HPDE6-E6E7 (cell line): ENCODE data around the gene WDR45B.

Experiments used
- DNase-seq: peaks from one replicate; pipeline ENCODE4 v3.0.0; 2011; ENCODE audit warnings: missing footprints; ENCODE audit errors: extremely low spot score

WDR45B gene

GRCh38 chr17:82629748-82630147, 18.5 kb downstream of the WDR45B start:
- DNase-seq = no peak

DNA sequence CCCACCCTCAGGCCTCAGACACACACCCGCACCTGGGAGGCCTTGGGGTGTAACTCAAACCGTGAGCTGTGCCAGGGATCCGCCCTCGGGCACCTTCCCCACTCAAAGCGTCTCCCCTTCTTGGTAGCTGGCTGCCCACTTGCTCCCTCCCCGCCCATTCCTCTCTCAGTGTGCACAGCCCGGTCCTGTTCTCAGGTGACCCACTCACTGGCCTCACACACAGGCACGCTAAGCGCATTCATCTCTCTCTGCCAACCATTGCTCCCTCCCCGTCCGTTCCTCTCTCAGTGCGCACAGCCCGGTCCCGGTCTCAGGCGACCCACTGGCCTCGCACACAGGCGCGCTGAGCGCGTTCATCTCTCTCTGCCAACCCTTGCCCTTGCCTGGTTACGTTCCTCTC, 20.8 kb downstream of the WDR45B start:
- no peak for DNase-seq

DNA sequence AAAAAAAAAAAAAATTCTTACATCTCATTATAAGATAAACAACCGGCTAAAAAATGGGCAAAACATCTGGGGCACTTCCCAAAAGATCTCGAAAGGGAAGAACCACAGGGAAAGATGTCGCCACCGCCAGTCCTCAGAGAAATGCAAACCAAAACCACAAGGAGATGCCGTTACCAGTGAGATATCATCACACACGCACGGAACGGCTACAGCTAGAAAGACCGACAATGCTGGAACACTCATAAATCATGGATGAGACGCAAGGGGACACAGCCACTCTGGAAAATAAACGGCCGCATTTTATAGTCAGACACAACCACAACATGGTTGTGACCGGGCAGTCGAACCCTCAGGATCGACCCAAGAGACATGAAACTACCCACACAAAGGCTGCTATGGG, 24.5 kb downstream of the WDR45B start:
- no peak for DNase-seq

DNA sequence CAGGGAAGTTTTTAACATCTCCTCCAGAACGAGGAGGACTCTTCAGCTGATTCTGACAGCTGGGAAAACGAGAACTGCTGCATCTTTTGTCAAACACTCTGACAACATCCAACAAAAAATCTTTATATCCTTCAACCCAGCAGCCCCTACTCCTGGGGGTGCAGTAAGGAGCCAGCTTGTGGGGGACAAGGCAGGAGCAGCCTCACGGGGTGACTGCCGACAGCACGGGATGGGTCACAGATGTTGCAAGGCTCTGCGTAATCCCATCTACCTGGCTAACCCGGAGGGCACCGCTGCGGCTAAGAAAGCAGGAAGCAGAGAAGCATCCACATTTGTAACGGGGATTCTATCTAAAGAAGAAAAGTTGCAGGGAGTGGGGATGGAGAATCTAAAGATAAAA, 28.6 kb downstream of the WDR45B start:
- DNase-seq = no peak

DNA sequence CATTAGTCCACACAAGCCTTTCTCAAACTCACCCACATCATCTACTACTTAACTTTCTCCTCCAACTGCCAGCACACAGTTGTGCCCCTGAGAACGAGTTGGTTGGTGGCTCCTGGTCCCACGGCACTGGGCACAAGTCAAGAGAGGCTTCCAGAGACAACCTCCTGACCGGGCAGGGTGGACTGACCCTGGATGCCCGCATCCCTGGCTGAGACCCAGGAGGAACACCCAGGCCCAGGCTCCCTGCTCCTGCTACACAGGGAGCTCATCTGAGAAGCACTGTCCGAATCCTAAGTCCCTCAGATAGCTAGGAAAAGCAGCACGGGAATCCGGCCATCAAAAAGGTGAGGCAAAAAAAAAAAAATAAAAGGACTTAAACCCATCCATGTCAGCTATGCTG, 29.0 kb downstream of the WDR45B start:
- DNase-seq = no peak

DNA sequence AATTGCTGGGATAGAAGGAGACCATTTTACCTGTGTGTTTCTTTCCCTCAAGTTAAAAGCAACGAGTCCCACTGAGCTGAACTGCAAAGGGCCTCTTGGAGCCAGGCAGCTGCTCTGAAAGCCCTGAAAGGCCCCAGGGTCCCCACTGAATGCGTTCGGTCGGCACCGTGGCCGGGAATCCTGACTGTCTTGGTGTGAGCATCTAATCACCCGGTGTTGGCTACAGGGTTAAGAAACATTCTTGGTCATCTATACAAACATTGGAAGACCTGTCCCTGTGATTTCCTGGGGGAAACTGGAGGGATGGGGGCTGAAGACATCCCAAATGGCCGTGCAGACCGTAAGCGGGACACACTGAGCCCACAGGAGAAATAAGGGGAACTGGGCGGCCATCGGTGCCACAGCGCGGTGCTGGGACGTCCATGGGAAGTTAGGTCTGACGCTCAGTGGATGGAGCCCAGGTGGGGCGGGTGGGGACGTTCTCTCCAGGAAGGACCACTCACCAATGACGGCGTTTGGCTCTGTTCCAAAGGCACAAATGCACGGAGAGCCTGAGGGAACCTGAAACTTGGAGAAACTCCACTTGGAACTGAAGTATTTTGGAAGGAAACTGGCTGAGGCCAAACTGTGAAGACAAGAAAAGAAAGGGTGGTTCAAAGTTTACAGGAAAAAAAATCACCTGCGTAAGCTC, 32.1 kb downstream of the WDR45B start:
- DNase-seq = no peak

- no peak for DNase-seq
Measured at GRCh38 chr17:82615084-82616020, 32.9 kb downstream of the WDR45B start.

DNA sequence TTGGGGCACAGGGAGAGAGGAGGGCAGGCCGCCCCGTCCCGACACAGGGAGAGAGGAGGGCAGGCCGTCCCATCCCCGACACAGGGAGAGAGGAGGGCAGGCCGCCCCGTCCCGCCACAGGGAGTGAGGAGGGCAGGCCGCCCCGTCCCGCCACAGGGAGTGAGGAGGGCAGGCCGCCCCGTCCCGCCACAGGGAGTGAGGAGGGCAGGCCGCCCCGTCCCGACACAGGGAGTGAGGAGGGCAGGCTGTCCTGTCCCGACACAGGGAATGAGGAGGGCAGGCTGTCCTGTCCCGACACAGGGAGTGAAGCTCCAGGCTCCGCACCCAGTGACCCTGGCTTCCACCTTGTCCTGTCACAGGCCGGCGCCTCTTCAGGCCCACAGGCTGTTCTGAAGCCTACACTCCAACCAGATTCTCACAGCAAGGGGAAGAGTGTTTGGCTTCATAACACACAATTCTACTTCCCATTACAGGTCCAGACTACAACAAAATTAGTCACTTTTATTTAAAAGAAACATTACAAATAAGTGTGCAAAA, 34.1 kb downstream of the WDR45B start:
- DNase-seq = no peak

DNA sequence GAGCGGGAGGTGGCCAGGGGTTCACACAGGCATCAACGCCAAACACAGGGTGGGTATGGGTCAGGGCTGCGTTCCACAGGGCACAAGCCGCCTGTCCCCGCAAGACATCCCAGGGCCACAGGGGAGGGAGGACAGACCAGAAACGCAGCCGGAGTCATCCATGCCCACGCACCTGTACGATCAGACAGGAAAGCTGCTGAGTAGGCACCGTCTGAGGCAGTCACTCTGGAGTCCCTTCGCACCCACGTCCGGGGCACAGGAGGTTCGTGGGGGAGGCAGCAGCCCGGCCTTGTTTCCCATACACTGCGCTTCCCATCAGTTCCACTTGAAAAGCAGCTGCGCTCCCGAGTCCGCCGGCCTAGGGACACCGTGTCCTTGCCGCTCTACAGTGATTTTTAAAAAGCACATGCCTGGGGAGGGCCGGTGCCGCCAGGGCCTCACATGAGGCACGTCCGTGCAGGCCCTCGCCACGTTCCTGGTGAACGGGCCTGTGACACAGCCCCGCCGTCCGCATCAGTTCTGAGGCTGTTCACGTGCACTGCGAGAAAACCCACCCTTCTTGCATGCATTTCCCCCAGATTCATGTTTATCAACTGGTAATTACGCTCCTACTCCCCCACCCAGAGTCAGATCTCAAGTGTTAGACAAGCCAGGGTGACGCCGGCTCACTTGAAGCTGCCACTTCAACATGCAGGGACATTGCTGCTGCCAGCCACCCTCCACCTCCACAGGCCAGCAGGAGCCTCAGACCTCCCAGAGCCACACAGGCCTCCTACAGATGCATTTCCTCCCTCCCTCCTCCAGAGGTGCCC, 34.8 kb downstream of the WDR45B start:
- no peak for DNase-seq

DNA sequence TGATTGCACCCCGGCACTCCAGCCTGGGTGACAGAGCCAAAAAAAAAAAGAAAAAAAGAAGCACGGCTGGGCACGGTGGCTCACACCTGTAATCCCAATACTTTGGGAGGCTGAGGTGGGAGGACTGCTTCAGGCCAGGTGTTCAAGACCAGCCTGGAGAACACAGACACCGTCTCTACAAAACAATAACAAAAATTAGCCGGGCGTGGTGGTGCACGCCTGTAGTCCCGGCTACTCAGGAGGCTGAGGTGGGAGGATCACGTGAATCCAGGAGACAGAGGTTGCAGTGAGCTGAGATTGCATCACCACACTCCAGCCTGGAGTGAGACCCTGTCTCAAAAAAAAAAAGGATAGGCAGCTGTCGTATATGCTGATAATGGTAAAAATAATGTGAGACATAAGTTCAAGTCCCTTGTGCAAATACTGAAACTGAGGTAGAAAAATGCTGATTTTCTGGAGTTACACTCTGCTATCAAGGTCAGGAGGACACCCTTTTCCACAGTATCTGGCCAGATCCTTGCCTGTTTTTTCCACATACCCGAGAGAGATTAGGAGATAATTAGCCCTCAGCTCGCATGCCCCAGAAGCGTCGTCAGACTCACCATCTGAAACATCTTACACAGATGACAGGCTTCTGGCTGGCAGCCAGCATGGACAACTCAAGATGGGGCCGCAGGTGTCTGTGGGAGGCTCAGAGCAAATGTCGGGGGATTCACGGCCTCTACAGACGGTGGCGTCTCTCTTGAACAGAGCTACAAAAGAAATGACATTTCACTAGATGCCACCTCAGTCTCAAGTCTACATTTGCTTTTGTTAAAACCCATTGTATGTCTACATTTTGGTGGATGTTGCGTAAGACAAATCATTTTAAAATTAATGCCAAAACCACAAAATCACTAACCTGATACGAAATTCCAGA, 36.8 kb downstream of the WDR45B start:
- no peak for DNase-seq

- DNase-seq = no peak
Measured at GRCh38 chr17:82609655-82610054, 38.6 kb downstream of the WDR45B start.

GRCh38 chr17:82608816-82609215, 39.4 kb downstream of the WDR45B start:
- DNase-seq = no peak

- peak; percentile 42 for DNase-seq
Measured at GRCh38 chr17:82605939-82606600, 42.2 kb downstream of the WDR45B start.

- DNase-seq = no peak
Measured at GRCh38 chr17:82604532-82604931, 43.7 kb downstream of the WDR45B start.

- DNase-seq = no peak
Measured at GRCh38 chr17:82603981-82604448, 44.2 kb downstream of the WDR45B start.

- no peak for DNase-seq
Measured at GRCh38 chr17:82602986-82603710, 45.1 kb downstream of the WDR45B start.

GRCh38 chr17:82602487-82602886, 45.8 kb downstream of the WDR45B start:
- DNase-seq = no peak

- DNase-seq = no peak
Measured at GRCh38 chr17:82601447-82602000, 46.7 kb downstream of the WDR45B start.
